Neutrophil (primary cell): ENCODE data around the gene UXS1.

Experiments used
- H3K27ac ChIP-seq: fragments of 200-600 bp; sonication (generic); 2 replicates; pipeline ENCODE4 v1.5.1; 2016; ENCODE audit warnings: mild to moderate bottlenecking, moderate library complexity
- H3K27me3 ChIP-seq: fragments of 200-600 bp; sonication (generic); 2 replicates; pipeline ENCODE4 v1.6.0; 2016; ENCODE audit warnings: mild to moderate bottlenecking
- H3K36me3 ChIP-seq: fragments of 200-600 bp; sonication (generic); 2 replicates; pipeline ENCODE4 v1.5.1; 2017
- H3K4me1 ChIP-seq, 2 experiments: fragments of 200-600 bp in 1 of 2; sonication (generic) in 1 of 2; 1 replicate in 1 of 2; 2 replicates in 1 of 2; pipeline versions ENCODE4 v1.5.1 to v1.6.1; 2013 to 2016; ENCODE audit warnings: low read depth in 1 of 2, low read length in 1 of 2, mild to moderate bottlenecking in 1 of 2, moderate library complexity in 1 of 2; ENCODE audit not compliant: control insufficient read depth in 1 of 2, insufficient read depth in 1 of 2
- H3K4me3 ChIP-seq, 2 experiments: fragments of 200-600 bp in 1 of 2; sonication (generic) in 1 of 2; 1 replicate in 1 of 2; 2 replicates in 1 of 2; pipeline ENCODE4 v1.5.1; 2013 to 2016; ENCODE audit warnings: low read depth in 1 of 2, low read length in 1 of 2, mild to moderate bottlenecking in 1 of 2, moderate library complexity in 1 of 2
- H3K9me3 ChIP-seq: fragments of 200-600 bp; sonication (generic); 2 replicates; pipeline ENCODE4 v1.5.1; 2016
- CTCF ChIP-seq: fragments of 200-600 bp; sonication (generic); IDR thresholded peaks from 2 replicates; pipeline ENCODE4 v1.5.1; 2016; ENCODE audit warnings: antibody characterized with exemption

The UXS1 gene

DNA sequence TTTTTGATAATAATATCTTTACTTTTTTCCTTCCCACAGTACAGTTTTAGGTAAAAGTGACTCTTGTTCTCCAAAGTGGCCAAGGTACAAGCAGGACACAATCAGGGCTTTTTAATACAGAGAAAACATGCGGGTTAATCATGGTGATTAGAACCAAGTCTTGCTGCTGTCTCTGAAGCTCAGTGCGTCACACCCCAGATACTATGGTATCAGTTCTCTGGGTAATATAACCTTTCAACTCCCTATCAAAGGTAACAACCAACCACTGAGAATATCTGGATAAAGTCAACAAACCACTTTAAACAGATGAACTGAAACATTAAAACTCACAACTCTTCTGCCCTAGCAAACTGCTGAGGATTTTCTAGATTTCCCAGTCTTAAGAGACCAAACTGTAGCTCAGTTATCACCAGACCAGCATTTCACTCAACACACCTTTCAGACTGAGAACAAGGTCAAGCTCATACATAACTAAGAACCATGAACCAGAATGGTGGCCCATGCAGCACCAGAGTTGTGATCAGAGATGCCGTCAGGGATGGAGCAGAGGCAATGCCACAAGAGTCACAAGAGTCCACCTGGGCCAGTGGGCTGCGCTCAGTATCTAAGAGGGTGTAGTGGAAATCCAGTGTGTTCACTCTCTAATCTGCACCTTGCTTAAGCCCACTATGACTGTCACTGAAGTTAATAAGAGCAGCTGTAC, 103.0 kb downstream of the UXS1 start:
- H3K27ac ChIP-seq = no peak overlapping the region
- no peak overlapping the region for H3K4me3 ChIP-seq
- TF ChIP-seq CTCF = no peak
- peaks cover 3 to 11% of the 10 kb centered on the region in 2 experiments for H3K4me1 ChIP-seq
- H3K9me3 ChIP-seq = no peaks in the 10 kb centered on the region
- peaks cover 23% of the 10 kb centered on the region for H3K36me3 ChIP-seq
- H3K27me3 ChIP-seq = no peaks in the 10 kb centered on the region

GRCh38 chr2:106089611-106090010, 104.5 kb downstream of the UXS1 start:
- Histone ChIP-seq H3K4me3 (no peak overlapping the region), H3K27ac (no peak overlapping the region), H3K9me3 (no peaks in the 10 kb centered on the region), H3K27me3 (no peaks in the 10 kb centered on the region), H3K36me3 (peaks cover 14% of the 10 kb centered on the region), H3K4me1 (peaks cover 3 to 5% of the 10 kb centered on the region in 2 experiments)
- no peak for TF ChIP-seq CTCF

- no peaks in the 10 kb centered on the region for H3K4me1 ChIP-seq
- H3K27ac ChIP-seq = no peak overlapping the region
- no peak overlapping the region for H3K4me3 ChIP-seq
Measured at GRCh38 chr2:106085181-106085940, 108.7 kb downstream of the UXS1 start.

GRCh38 chr2:106080959-106081358, 113.1 kb downstream of the UXS1 start:
- Histone ChIP-seq H3K4me1 (no peaks in the 10 kb centered on the region), H3K36me3 (no peaks in the 10 kb centered on the region), H3K27ac (no peak overlapping the region), H3K4me3 (no peak overlapping the region), H3K27me3 (no peaks in the 10 kb centered on the region), H3K9me3 (no peaks in the 10 kb centered on the region)
- TF ChIP-seq CTCF = no peak

More at GRCh38 chr2:106085181-106085940, 108.7 kb downstream of the UXS1 start:
- H3K27me3 ChIP-seq = no peaks in the 10 kb centered on the region
- TF ChIP-seq CTCF = no peak
- no peaks in the 10 kb centered on the region for H3K36me3 ChIP-seq
- no peaks in the 10 kb centered on the region for H3K9me3 ChIP-seq

DNA sequence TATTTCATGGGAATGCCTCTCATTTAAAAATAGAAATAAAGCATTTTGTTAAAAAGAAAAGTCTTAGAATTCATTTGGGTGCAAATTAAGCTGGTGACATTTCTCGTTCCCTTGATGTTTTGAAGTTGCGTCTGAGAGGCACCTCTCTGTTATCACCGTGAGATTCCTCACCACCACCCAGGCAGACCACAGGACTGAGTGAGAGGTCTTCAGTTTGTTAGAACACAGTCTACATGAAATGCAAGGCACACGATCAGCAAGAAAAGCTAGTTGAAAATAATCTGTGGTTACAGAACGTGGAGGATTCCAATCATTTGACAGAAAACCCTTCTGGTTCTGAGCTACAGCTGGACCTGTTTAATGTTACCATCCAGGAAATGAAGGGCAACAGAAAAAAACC, 116.0 kb downstream of the UXS1 start:
- H3K4me1 ChIP-seq = no peaks in the 10 kb centered on the region
- H3K9me3 ChIP-seq = no peaks in the 10 kb centered on the region
- no peaks in the 10 kb centered on the region for H3K36me3 ChIP-seq
- TF ChIP-seq CTCF = no peak
- H3K4me3 ChIP-seq = no peak overlapping the region
- no peaks in the 10 kb centered on the region for H3K27me3 ChIP-seq
- no peak overlapping the region for H3K27ac ChIP-seq
